ENCODE measurements around the gene TRIM52. TPM values are rescaled to one million over a fixed set of nuclear protein-coding genes. Genes with fewer than 3 reads are reported as not detected.

TRIM52 gene
- total and polyA plus RNA-seq, 2 of the 13 experiments (the other 11 are each of a cell fraction or from before 2014, with no cell fraction given) = 7.2 to 11.6 TPM

DNA sequence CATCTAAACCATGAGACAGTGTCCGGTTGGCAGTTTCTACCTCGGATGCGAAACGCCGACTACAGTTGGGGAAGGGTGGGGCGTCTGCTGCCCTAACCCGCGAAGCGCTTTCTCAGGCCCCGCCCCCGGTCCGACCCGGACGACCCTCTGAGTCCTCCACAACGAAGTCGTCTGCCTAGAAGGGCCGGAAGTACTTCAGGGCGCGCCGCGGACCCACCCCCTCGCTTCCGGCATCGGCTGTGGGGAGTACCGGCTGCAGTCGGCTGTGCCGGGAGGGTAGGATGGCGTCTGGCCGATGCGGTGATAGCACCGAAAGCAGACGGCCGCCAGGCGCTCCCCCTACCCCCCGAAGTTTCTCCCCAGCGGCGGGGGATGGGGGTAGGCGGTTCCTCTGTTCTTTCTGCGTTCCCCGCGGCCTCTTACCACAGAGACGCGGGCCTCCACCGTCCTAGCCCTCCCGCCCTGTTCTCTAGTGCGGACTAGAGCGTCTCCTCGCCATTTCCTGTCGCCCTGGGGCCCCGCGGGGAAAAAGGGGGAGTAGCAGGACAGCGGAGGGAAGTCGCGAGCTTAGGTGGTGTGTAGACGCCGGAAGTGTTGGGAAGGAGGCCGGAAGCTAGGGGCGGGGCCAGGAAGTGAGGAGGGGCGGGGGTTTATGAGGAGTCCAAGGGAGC, 37.8 kb downstream of the TRIM52 start, which contains the start of gene TRIM41 (continued):
- TF ChIP-seq RERE (CRISPR knock-in tag; IDR thresholded peaks at IDR 0.05; ENCODE audit: low read depth) = 0 out of 2 replicates have a peak, but pooled peaks have one; percentile 19
- TF ChIP-seq TFDP2 (CRISPR knock-in tag; IDR thresholded peaks at IDR 0.05) = peak; percentile 46
- TF ChIP-seq ZNF510 (CRISPR knock-in tag; IDR thresholded peaks at IDR 0.05; ENCODE audit: low read depth) = peak; percentile 59; the same call in 1 of the 2 replicates
- peak; percentile 94 for TF ChIP-seq SMAD1 (CRISPR knock-in tag; IDR thresholded peaks at IDR 0.05; ENCODE audit: borderline replicate concordance, low read depth)
- TF ChIP-seq GATAD2A (CRISPR knock-in tag; IDR thresholded peaks at IDR 0.05) = peak; percentile 58
- TF ChIP-seq ZNF414 (CRISPR knock-in tag; IDR thresholded peaks at IDR 0.05) = no peak; the same call in 1 of the 2 replicates
- peak; percentile 11; the same call in 1 of the 2 replicates for TF ChIP-seq RFX5 (IDR thresholded peaks at IDR 0.05; ENCODE audit: low read depth, low read length)
- TF ChIP-seq STAT5B (CRISPR knock-in tag; IDR thresholded peaks at IDR 0.05) = peak; percentile 25; the same call in 1 of the 2 replicates
- peak; percentile 77 for TF ChIP-seq PHF21A (CRISPR knock-in tag; IDR thresholded peaks at IDR 0.05)
- TF ChIP-seq, protein P1, sequence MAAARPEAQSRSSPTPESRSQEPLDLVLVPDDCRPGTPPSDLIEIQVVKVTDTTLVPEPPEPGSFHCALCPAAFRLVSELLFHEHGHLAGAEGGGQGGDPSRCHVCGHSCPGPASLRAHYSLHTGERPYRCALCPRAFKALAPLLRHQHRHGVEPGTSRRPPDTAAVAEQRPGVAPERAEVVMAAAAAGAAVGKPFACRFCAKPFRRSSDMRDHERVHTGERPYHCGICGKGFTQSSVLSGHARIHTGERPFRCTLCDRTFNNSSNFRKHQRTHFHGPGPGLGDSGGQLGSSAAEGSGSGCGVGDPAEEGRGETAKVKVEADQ (CRISPR knock-in tag; IDR thresholded peaks at IDR 0.05; ENCODE audit: borderline replicate concordance) = no peak; the same call in 1 of the 2 replicates
- TF ChIP-seq HOXD1 (CRISPR knock-in tag; IDR thresholded peaks at IDR 0.05) = no peak; the same call in 1 of the 2 replicates
- TF ChIP-seq TEAD3 (CRISPR knock-in tag; optimal IDR thresholded peaks at IDR 0.05; ENCODE audit: borderline replicate concordance) = peak; percentile 62
- TF ChIP-seq RNF2 (conservative IDR thresholded peaks at IDR 0.05; ENCODE audit: low read depth) = no peak
- peak; percentile 84 for TF ChIP-seq KDM2A (CRISPR knock-in tag; IDR thresholded peaks at IDR 0.05; ENCODE audit: borderline replicate concordance, low read depth)
- TF ChIP-seq JUN (CRISPR knock-in tag; IDR thresholded peaks at IDR 0.05) = peak; percentile 62; the same call in 1 of the 2 replicates
- no peak for TF ChIP-seq HOXA9 (CRISPR knock-in tag; IDR thresholded peaks at IDR 0.05; ENCODE audit: borderline replicate concordance)
- no peak for TF ChIP-seq ZNF33B (CRISPR knock-in tag; IDR thresholded peaks at IDR 0.05)
- TF ChIP-seq ZBTB7B (CRISPR knock-in tag; IDR thresholded peaks at IDR 0.05) = no peak; the same call in 1 of the 2 replicates
- peak; percentile 66; the same call in 1 of the 2 replicates for TF ChIP-seq MYC (CRISPR knock-in tag; IDR thresholded peaks at IDR 0.05; ENCODE audit: borderline replicate concordance)
- peak in 1 of 2 experiments; percentile 34; a peak in 1 of 4 replicates for TF ChIP-seq ATF4 (CRISPR knock-in tag; IDR thresholded peaks at IDR 0.05)
- no peak for TF ChIP-seq TSC22D2 (CRISPR knock-in tag; IDR thresholded peaks at IDR 0.05; ENCODE audit: borderline replicate concordance)

All from HepG2 (cell line).